ENCODE data around the gene SLC38A4.

DNA sequence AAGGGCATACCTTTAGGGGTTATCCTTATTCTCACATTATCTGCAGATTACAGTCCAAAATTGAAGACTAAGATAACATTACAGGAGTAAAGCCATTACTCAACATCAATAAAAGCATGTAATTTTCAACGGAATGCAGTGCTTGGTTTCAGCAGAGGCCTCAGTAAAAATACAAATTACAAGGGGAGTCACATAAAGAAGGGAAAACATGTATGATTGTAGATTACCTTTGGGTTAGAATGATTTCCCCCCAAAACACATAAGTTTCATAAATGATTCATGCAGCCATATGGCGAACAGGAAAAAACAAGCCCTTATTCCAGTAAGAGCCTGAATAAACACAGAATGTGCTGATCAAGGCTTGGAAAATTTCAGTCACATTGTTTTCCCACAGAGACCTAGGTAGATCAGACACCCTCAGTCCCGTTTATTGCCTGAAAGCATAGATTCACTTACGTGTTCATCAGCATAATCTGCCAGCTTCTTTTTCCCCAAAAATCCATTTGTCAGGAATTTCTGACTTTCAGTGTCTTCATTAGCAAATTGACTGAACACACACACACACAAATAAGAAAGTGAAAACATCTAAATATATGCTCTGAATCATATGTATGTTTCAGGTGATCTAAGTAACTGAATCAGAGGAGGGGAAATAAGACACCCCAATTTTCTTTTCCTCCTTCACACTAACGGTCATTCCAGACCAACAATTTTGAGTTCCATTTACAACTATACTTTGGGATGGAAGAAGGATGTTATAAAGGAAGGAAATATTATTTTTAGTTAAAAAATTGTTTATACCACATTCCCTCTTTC, 37.5 kb downstream of the SLC38A4 start:
- TF ChIP-seq, protein P1, sequence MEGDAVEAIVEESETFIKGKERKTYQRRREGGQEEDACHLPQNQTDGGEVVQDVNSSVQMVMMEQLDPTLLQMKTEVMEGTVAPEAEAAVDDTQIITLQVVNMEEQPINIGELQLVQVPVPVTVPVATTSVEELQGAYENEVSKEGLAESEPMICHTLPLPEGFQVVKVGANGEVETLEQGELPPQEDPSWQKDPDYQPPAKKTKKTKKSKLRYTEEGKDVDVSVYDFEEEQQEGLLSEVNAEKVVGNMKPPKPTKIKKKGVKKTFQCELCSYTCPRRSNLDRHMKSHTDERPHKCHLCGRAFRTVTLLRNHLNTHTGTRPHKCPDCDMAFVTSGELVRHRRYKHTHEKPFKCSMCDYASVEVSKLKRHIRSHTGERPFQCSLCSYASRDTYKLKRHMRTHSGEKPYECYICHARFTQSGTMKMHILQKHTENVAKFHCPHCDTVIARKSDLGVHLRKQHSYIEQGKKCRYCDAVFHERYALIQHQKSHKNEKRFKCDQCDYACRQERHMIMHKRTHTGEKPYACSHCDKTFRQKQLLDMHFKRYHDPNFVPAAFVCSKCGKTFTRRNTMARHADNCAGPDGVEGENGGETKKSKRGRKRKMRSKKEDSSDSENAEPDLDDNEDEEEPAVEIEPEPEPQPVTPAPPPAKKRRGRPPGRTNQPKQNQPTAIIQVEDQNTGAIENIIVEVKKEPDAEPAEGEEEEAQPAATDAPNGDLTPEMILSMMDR (IDR thresholded peaks at IDR 0.05 in 8 of 11, conservative IDR thresholded peaks at IDR 0.05 in 3 of 11), result no peak
- TF ChIP-seq POLR2A (IDR thresholded peaks at IDR 0.05) (no peak), POLR2AphosphoS5 (IDR thresholded peaks at IDR 0.05) (no peak)
